Trophoblast cell (in vitro differentiated cells and primary cell): ENCODE measurements around the gene ITSN2.
A peak's percentile ranks its signal among the peaks of the same experiment; 100 is the strongest.

Source experiments
- DNase-seq, 2 donors: peaks; one replicate each; pipeline ENCODE4 v3.0.0-alpha.2; 2016
- H2AFZ ChIP-seq: 2 replicates; pipeline ENCODE4 v1.6.1; 2013; ENCODE audit warnings: low read length, moderate library complexity, mild to moderate bottlenecking; ENCODE audit not compliant: insufficient read depth, poor library complexity
- H2AK5ac ChIP-seq: 2 replicates; pipeline ENCODE4 v1.6.1; 2013; ENCODE audit warnings: mild to moderate bottlenecking, low read length
- H2BK120ac ChIP-seq: 2 replicates; pipeline ENCODE4 v1.6.1; 2013; ENCODE audit warnings: low read length, mild to moderate bottlenecking, moderate library complexity; ENCODE audit not compliant: insufficient read depth, poor library complexity
- H2BK12ac ChIP-seq: 2 replicates; pipeline ENCODE4 v1.6.1; 2013; ENCODE audit warnings: mild to moderate bottlenecking, low read length, moderate library complexity
- H2BK5ac ChIP-seq: 2 replicates; pipeline ENCODE4 v1.6.1; 2013; ENCODE audit warnings: low read length, low read depth, moderate library complexity, mild to moderate bottlenecking; ENCODE audit not compliant: poor library complexity
- H3K14ac ChIP-seq: 2 replicates; pipeline ENCODE4 v1.6.1; 2013; ENCODE audit warnings: mild to moderate bottlenecking, low read length
- H3K18ac ChIP-seq: 2 replicates; pipeline ENCODE4 v1.6.1; 2013; ENCODE audit warnings: mild to moderate bottlenecking, low read length
- H3K23ac ChIP-seq: 2 replicates; pipeline ENCODE4 v1.6.1; 2013; ENCODE audit warnings: low read length
- H3K27ac ChIP-seq: 2 replicates; pipeline ENCODE4 v1.5.1; 2013; ENCODE audit warnings: low read depth, mild to moderate bottlenecking, inconsistent platforms, low read length, moderate library complexity
- H3K27me3 ChIP-seq: 2 replicates; pipeline ENCODE4 v1.6.1; 2013; ENCODE audit warnings: inconsistent platforms, mild to moderate bottlenecking, low read length, moderate library complexity; ENCODE audit not compliant: insufficient read depth
- H3K36me3 ChIP-seq, 2 experiments: 1 replicate in 1 of 2; 2 replicates in 1 of 2; pipeline ENCODE4 v1.6.1; 2013; ENCODE audit warnings: low read length in 2 of 2, mild to moderate bottlenecking in 2 of 2, moderate library complexity in 1 of 2; ENCODE audit not compliant: insufficient read depth in 2 of 2, control insufficient read depth in 1 of 2
- H3K4ac ChIP-seq: 2 replicates; pipeline ENCODE4 v1.6.1; 2013; ENCODE audit warnings: low read depth, mild to moderate bottlenecking, low read length, moderate library complexity
- H3K4me1 ChIP-seq, 2 experiments: 1 replicate in 1 of 2; 2 replicates in 1 of 2; pipeline ENCODE4 v1.6.1; 2013; ENCODE audit warnings: low read length in 2 of 2, mild to moderate bottlenecking in 2 of 2, moderate library complexity in 1 of 2; ENCODE audit not compliant: insufficient read depth in 2 of 2, control insufficient read depth in 1 of 2
- H3K4me2 ChIP-seq: 2 replicates; pipeline ENCODE4 v1.6.1; 2013; ENCODE audit warnings: inconsistent platforms, mild to moderate bottlenecking, low read length, moderate library complexity
- H3K4me3 ChIP-seq: 2 replicates; pipeline ENCODE4 v1.5.1; 2013; ENCODE audit warnings: mild to moderate bottlenecking, low read depth, low read length, inconsistent platforms
- H3K79me1 ChIP-seq: one replicate; pipeline ENCODE4 v1.6.1; 2013; ENCODE audit warnings: low read length
- H3K79me2 ChIP-seq: 2 replicates; pipeline ENCODE4 v1.6.1; 2013; ENCODE audit warnings: low read length, mild to moderate bottlenecking; ENCODE audit not compliant: control insufficient read depth, insufficient read depth, poor library complexity
- H3K9ac ChIP-seq: 2 replicates; pipeline ENCODE4 v1.6.1; 2013; ENCODE audit warnings: mild to moderate bottlenecking, low read length
- H3K9me3 ChIP-seq: 2 replicates; pipeline ENCODE4 v1.6.1; 2013; ENCODE audit warnings: low read depth, mild to moderate bottlenecking, control low read depth, inconsistent platforms, low read length; ENCODE audit not compliant: insufficient read depth
- H4K12ac ChIP-seq: 2 replicates; pipeline ENCODE4 v1.6.1; 2013; ENCODE audit warnings: low read depth, mild to moderate bottlenecking, low read length, moderate library complexity
- H4K8ac ChIP-seq: 2 replicates; pipeline ENCODE4 v1.6.1; 2013; ENCODE audit warnings: low read depth, mild to moderate bottlenecking, low read length, moderate library complexity
- H4K91ac ChIP-seq: one replicate; pipeline ENCODE4 v1.6.1; 2013; ENCODE audit warnings: low read depth, mild to moderate bottlenecking, low read length, moderate library complexity
- WGBS: extraction: QIAGEN DNeasy Blood & Tissue Kit; methylation state at CpG from one replicate; pipeline ENCODE4 v1.1.7; 2013; ENCODE audit warnings: missing lambda C conversion rate; ENCODE audit not compliant: insufficient read length, insufficient coverage; ENCODE audit errors: extremely low coverage; 5-methylcytosine and 5-hydroxymethylcytosine counted together

Gene ITSN2

GRCh38 chr2:24164416-24164973, 195.8 kb downstream of the ITSN2 start:
- Histone ChIP-seq H3K79me2 (no peaks in the 10 kb centered on the region), H2AK5ac (no peak overlapping the region), H4K91ac (no peak overlapping the region), H2BK120ac (no peak overlapping the region), H4K12ac (no peak overlapping the region), H3K27me3 (no peaks in the 10 kb centered on the region), H2AFZ (no peak overlapping the region), H3K27ac (no peak overlapping the region), H4K8ac (no peak overlapping the region), H3K23ac (no peak overlapping the region), H3K4me1 (peaks cover 2% of the 10 kb centered on the region in 2 experiments), H2BK12ac (no peak overlapping the region), H3K14ac (no peak overlapping the region), H3K4ac (no peak overlapping the region), H3K9me3 (peaks cover 2% of the 10 kb centered on the region), H2BK5ac (no peak overlapping the region), H3K36me3 (no peaks in the 10 kb centered on the region), H3K9ac (no peak overlapping the region), H3K4me2 (no peak overlapping the region), H3K18ac (no peak overlapping the region), H3K79me1 (no peaks in the 10 kb centered on the region), H3K4me3 (no peak overlapping the region)
- peak; percentile 23 to 39 for DNase-seq
- no CpG with 5 or more reads among the region's 8 CpGs for WGBS

GRCh38 chr2:24163601-24164000, 196.7 kb downstream of the ITSN2 start:
- Histone ChIP-seq H2BK12ac (no peak overlapping the region), H2AK5ac (no peak overlapping the region), H2BK5ac (no peak overlapping the region), H3K4me2 (no peak overlapping the region), H4K8ac (no peak overlapping the region), H3K79me2 (no peaks in the 10 kb centered on the region), H3K27ac (no peak overlapping the region), H3K4me3 (no peak overlapping the region), H3K9ac (no peak overlapping the region), H4K12ac (no peak overlapping the region), H4K91ac (no peak overlapping the region), H2AFZ (no peak overlapping the region), H3K23ac (no peak overlapping the region), H3K9me3 (peaks cover 2% of the 10 kb centered on the region), H3K79me1 (no peaks in the 10 kb centered on the region), H3K14ac (no peak overlapping the region), H3K18ac (no peak overlapping the region), H3K36me3 (no peaks in the 10 kb centered on the region), H2BK120ac (no peak overlapping the region), H3K27me3 (no peaks in the 10 kb centered on the region), H3K4ac (no peak overlapping the region), H3K4me1 (no peaks in the 10 kb centered on the region)
- no peak for DNase-seq
- WGBS = no CpG with 5 or more reads among the region's 2 CpGs

- Histone ChIP-seq H4K8ac (no peak overlapping the region), H2AFZ (no peak overlapping the region), H2AK5ac (no peak overlapping the region), H3K23ac (no peak overlapping the region), H2BK5ac (no peak overlapping the region), H3K4me2 (no peak overlapping the region), H3K27ac (no peak overlapping the region), H3K4me3 (no peak overlapping the region), H3K9me3 (peaks cover 2% of the 10 kb centered on the region), H3K4me1 (no peaks in the 10 kb centered on the region), H3K4ac (no peak overlapping the region), H3K79me1 (no peaks in the 10 kb centered on the region), H3K9ac (no peak overlapping the region), H3K27me3 (no peaks in the 10 kb centered on the region), H2BK120ac (no peak overlapping the region), H4K12ac (no peak overlapping the region), H2BK12ac (no peak overlapping the region), H3K18ac (no peak overlapping the region), H3K36me3 (no peaks in the 10 kb centered on the region), H3K14ac (no peak overlapping the region), H3K79me2 (no peaks in the 10 kb centered on the region), H4K91ac (no peak overlapping the region)
- WGBS = no CpG with 5 or more reads among the region's 3 CpGs
- DNase-seq = no peak
Observed at GRCh38 chr2:24163186-24163585, 197.2 kb downstream of the ITSN2 start.

GRCh38 chr2:24162494-24162893, 197.8 kb downstream of the ITSN2 start:
- Histone ChIP-seq H3K9ac (no peak overlapping the region), H3K4me1 (no peaks in the 10 kb centered on the region), H3K9me3 (peaks cover 2% of the 10 kb centered on the region), H3K23ac (no peak overlapping the region), H2AFZ (no peak overlapping the region), H3K18ac (no peak overlapping the region), H4K91ac (no peak overlapping the region), H3K14ac (no peak overlapping the region), H3K79me2 (no peaks in the 10 kb centered on the region), H2BK5ac (no peak overlapping the region), H3K4me2 (no peak overlapping the region), H3K36me3 (no peaks in the 10 kb centered on the region), H3K4ac (no peak overlapping the region), H3K79me1 (no peaks in the 10 kb centered on the region), H2BK120ac (no peak overlapping the region), H3K27me3 (no peaks in the 10 kb centered on the region), H2BK12ac (no peak overlapping the region), H4K8ac (no peak overlapping the region), H3K4me3 (no peak overlapping the region), H4K12ac (no peak overlapping the region), H2AK5ac (no peak overlapping the region), H3K27ac (no peak overlapping the region)
- no peak for DNase-seq
- no CpG with 5 or more reads among the region's 1 CpG for WGBS
